ENCODE results near the gene RTTN.

DNA sequence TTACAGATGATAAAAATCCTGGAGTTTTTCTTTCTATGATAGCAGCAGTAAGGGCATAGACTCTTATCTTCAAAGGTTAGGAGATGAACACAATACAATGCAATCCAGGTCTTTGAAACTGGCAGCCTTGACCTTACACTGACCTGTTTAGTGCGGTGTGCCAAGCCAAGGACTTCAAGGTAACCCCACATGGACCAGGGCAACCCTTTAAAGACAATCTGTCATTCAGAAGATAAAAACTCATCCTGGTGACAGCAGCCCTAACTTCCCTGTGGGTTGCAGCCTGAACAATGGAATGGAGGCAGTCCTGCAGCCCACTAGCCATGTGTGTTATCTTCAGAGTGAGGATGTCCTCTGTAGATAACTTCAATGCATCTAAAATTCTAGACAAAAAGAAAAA lies 78.1 kb downstream of the RTTN start:
- TF ChIP-seq, protein P1, sequence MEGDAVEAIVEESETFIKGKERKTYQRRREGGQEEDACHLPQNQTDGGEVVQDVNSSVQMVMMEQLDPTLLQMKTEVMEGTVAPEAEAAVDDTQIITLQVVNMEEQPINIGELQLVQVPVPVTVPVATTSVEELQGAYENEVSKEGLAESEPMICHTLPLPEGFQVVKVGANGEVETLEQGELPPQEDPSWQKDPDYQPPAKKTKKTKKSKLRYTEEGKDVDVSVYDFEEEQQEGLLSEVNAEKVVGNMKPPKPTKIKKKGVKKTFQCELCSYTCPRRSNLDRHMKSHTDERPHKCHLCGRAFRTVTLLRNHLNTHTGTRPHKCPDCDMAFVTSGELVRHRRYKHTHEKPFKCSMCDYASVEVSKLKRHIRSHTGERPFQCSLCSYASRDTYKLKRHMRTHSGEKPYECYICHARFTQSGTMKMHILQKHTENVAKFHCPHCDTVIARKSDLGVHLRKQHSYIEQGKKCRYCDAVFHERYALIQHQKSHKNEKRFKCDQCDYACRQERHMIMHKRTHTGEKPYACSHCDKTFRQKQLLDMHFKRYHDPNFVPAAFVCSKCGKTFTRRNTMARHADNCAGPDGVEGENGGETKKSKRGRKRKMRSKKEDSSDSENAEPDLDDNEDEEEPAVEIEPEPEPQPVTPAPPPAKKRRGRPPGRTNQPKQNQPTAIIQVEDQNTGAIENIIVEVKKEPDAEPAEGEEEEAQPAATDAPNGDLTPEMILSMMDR (IDR thresholded peaks at IDR 0.05; ENCODE audit: borderline replicate concordance, extremely low read depth, low read length, poor library complexity, severe bottlenecking): no peak
- no peak for TF ChIP-seq EZH2 (IDR thresholded peaks at IDR 0.05; ENCODE audit: borderline replicate concordance, low read depth, low read length, severe bottlenecking)
